ENCODE results near the gene ZNF764. TPM values are rescaled to one million over a fixed set of nuclear protein-coding genes. Genes with fewer than 3 reads are reported as not detected.

The ZNF764 gene
- total and polyA plus RNA-seq, 9 of the 15 experiments (the other 6 are each of a cell fraction or from before 2014, with no cell fraction given): 0.69 to 10.1 (median 4.1) TPM

- TF ChIP-seq ZBTB34 (CRISPR knock-in tag; IDR thresholded peaks at IDR 0.05) (no peak), CC2D1A (IDR thresholded peaks at IDR 0.05) (no peak), HDGF (IDR thresholded peaks at IDR 0.05) (no peak), GABPB2 (CRISPR knock-in tag; conservative IDR thresholded peaks at IDR 0.05) (no peak), SREBF2 (CRISPR knock-in tag; IDR thresholded peaks at IDR 0.05) (no peak), SNIP1 (IDR thresholded peaks at IDR 0.05; ENCODE audit: low read depth) (no peak), C11orf30 (IDR thresholded peaks at IDR 0.05; ENCODE audit: low read depth) (no peak), ESRRA (IDR thresholded peaks at IDR 0.05; ENCODE audit: borderline replicate concordance, low read depth) (peak; percentile 11; the same call in 1 of the 2 replicates), ZBED1 (IDR thresholded peaks at IDR 0.05) (no peak), TFAM (CRISPR knock-in tag; conservative IDR thresholded peaks at IDR 0.05) (no peak), ID3 (CRISPR knock-in tag; IDR thresholded peaks at IDR 0.05) (no peak), ID3 (tag; IDR thresholded peaks at IDR 0.05) (no peak), FOXA3 (CRISPR knock-in tag; conservative IDR thresholded peaks at IDR 0.05 in 1 of 2, IDR thresholded peaks at IDR 0.05 in 1 of 2) (no peak), HINFP (tag; conservative IDR thresholded peaks at IDR 0.05; ENCODE audit: low read depth) (no peak), NELFE (IDR thresholded peaks at IDR 0.05; ENCODE audit: insufficient read depth, insufficient read length) (no peak), PHF21A (IDR thresholded peaks at IDR 0.05; ENCODE audit: borderline replicate concordance, low read depth) (no peak), HMBOX1 (IDR thresholded peaks at IDR 0.05) (peak; percentile 85), CUX1 (CRISPR knock-in tag; IDR thresholded peaks at IDR 0.05) (no peak), ZNF408 (CRISPR knock-in tag; IDR thresholded peaks at IDR 0.05; ENCODE audit: low read depth) (no peak)
Observed at GRCh38 chr16:30557957-30558788, at the start of gene ZNF764 (continued).

All from K562 (cell line).